B cell (primary cell): ENCODE measurements around the gene ZNF280C. TPM values are rescaled to one million over a fixed set of nuclear protein-coding genes. Genes with fewer than 3 reads are reported as not detected.

Experiments
- ATAC-seq: fragments of 200-7000 bp; cut with Tn5 transposase; one replicate; pipeline ENCODE4 v1.10.0; 2021; ENCODE audit warnings: low read depth, mild to moderate bottlenecking, moderate number of reproducible peaks, moderate library complexity
- CTCF ChIA-PET: fragments of 350-600 bp; sonication (Branson Sonifier 250); formaldehyde crosslinking; loops from one replicate; lab custom pipeline; 2021; ENCODE audit warnings: antibody characterized with exemption, inconsistent platforms; lab: Charles Lee
- POLR2A ChIA-PET: fragments of 350-600 bp; sonication (Branson Sonifier 250); formaldehyde crosslinking; loops from one replicate; lab custom pipeline; 2021; ENCODE audit warnings: antibody characterized with exemption; lab: Charles Lee
- DNase-seq: peaks from one replicate; pipeline ENCODE4 v3.0.0; 2013
- H2AFZ ChIP-seq: 2 replicates; pipeline ENCODE4 v1.6.1; 2012; ENCODE audit warnings: mild to moderate bottlenecking, low read depth, low read length; ENCODE audit not compliant: insufficient read depth, poor library complexity, severe bottlenecking
- H3K27ac ChIP-seq, 2 donors: 1 replicate in 1 of 2; 2 replicates in 1 of 2; pipeline ENCODE4 v1.5.1; 2012 to 2013; ENCODE audit warnings: low read length in 2 of 2, mild to moderate bottlenecking in 2 of 2, moderate library complexity in 1 of 2
- H3K27me3 ChIP-seq, 4 experiments: fragments of 200-600 bp in 1 of 4; sonication (generic) in 1 of 4; replicated peaks in 1 of 4; 1 replicate in 2 of 4; 2 replicates in 2 of 4; pipeline versions ENCODE4 v1.6.1 to v1.7.0; 2013 to 2016; ENCODE audit warnings: low read length in 3 of 4, mild to moderate bottlenecking in 2 of 4, mixed read lengths in 1 of 4, moderate library complexity in 1 of 4; ENCODE audit not compliant: insufficient read depth in 4 of 4, control insufficient read depth in 3 of 4; ENCODE audit errors: control extremely low read depth in 1 of 4
- H3K36me3 ChIP-seq, 2 experiments: replicated peaks in 1 of 2; 1 replicate in 1 of 2; 2 replicates in 1 of 2; pipeline versions ENCODE4 v1.6.1 to v1.7.1; 2013; ENCODE audit warnings: low read length in 1 of 2; ENCODE audit not compliant: insufficient read depth in 2 of 2, control insufficient read depth in 1 of 2; ENCODE audit errors: control extremely low read depth in 1 of 2, extremely low read depth in 1 of 2
- H3K4me1 ChIP-seq, 2 donors: fragments of 200-600 bp in 1 of 2; sonication (generic) in 1 of 2; 1 replicate in 1 of 2; 2 replicates in 1 of 2; pipeline versions ENCODE4 v1.5.1 to v1.6.1; 2013 to 2017; ENCODE audit warnings: low read length in 2 of 2; ENCODE audit not compliant: control insufficient read depth in 2 of 2, insufficient read depth in 2 of 2
- H3K4me2 ChIP-seq: replicated peaks from 2 replicates; pipeline ENCODE3; 2012; ENCODE audit warnings: mild to moderate bottlenecking, low read depth, low read length; ENCODE audit not compliant: poor library complexity, severe bottlenecking
- H3K4me3 ChIP-seq, 5 experiments: fragments of 200-600 bp in 1 of 5; sonication (generic) in 1 of 5; 1 replicate in 3 of 5; 2 replicates in 2 of 5; pipeline versions ENCODE4 v1.5.1 to v1.7.0; 2011 to 2016; ENCODE audit warnings: low read length in 4 of 5, mild to moderate bottlenecking in 4 of 5, low read depth in 2 of 5, control low read depth in 1 of 5, moderate library complexity in 1 of 5; ENCODE audit not compliant: insufficient read depth in 1 of 5; ENCODE audit errors: control extremely low read depth in 1 of 5, extremely low read depth in 1 of 5
- H3K79me2 ChIP-seq: fragments of 200-600 bp; sonication (generic); one replicate; pipeline ENCODE4 v1.6.0; 2016; ENCODE audit warnings: low read length; ENCODE audit not compliant: control insufficient read depth, insufficient read depth
- H3K9ac ChIP-seq: fragments of 200-600 bp; sonication (generic); 2 replicates; pipeline ENCODE4 v1.6.1; 2017; ENCODE audit warnings: mild to moderate bottlenecking, low read length, moderate library complexity
- H3K9me3 ChIP-seq, 3 donors: one replicate each; pipeline versions ENCODE4 v1.6.1 to v1.7.1; 2013; ENCODE audit warnings: low read length in 2 of 3; ENCODE audit not compliant: control insufficient read depth in 2 of 3, insufficient read depth in 1 of 3; ENCODE audit errors: control extremely low read depth in 1 of 3
- H4K20me1 ChIP-seq: 2 replicates; pipeline ENCODE4 v1.6.0; 2012; ENCODE audit warnings: mild to moderate bottlenecking, low read length; ENCODE audit not compliant: insufficient read depth, control insufficient read depth, poor library complexity, severe bottlenecking
- H3K27ac Mint-ChIP-seq: one replicate; pipeline ENCODE4 v1.8.0; 2021; ENCODE audit warnings: mixed read lengths
- H3K27me3 Mint-ChIP-seq: one replicate; pipeline ENCODE4 v1.8.0; 2021; ENCODE audit warnings: mixed read lengths
- H3K4me1 Mint-ChIP-seq: one replicate; pipeline ENCODE4 v1.8.0; 2021; ENCODE audit warnings: mixed read lengths
- H3K4me3 Mint-ChIP-seq: one replicate; pipeline ENCODE4 v1.8.0; 2021; ENCODE audit warnings: mixed read lengths
- H3K9me3 Mint-ChIP-seq: one replicate; pipeline ENCODE4 v1.8.0; 2022; ENCODE audit warnings: mixed read lengths; ENCODE audit not compliant: insufficient read depth
- CTCF ChIP-seq: fragments of 200-600 bp; IDR thresholded peaks from one replicate; pipeline ENCODE4 v1.8.0; 2022; ENCODE audit warnings: antibody characterized with exemption, mild to moderate bottlenecking
- EZH2 ChIP-seq: IDR thresholded peaks from 2 replicates; pipeline ENCODE4 v1.6.1; 2012; ENCODE audit warnings: borderline replicate concordance, low read depth, mild to moderate bottlenecking, moderate library complexity, low read length; ENCODE audit not compliant: insufficient read depth, poor library complexity, severe bottlenecking
- WGBS: methylation state at CpG from one replicate; pipeline ENCODE4 v1.1.5; 2013; ENCODE audit warnings: missing lambda C conversion rate; ENCODE audit not compliant: insufficient coverage; 5-methylcytosine and 5-hydroxymethylcytosine counted together
- intact Hi-C: fragments of 100-400 bp; cut with micrococcal nuclease; formaldehyde crosslinking; loops from one replicate; pipeline ENCODE4 v1.10.0; 2022
- polyA plus RNA-seq: library from polyadenylated mRNA; depleted of rRNA; stranded (reverse); fragments of >200 nt; gene quantifications from 2 replicates; pipeline ENCODE4 v1.2.3, GENCODE V29; 2012
- total RNA-seq, 2 donors: library from RNA; stranded (reverse); fragments of 120-200 nt in 1 of 2; gene quantifications; 1 replicate in 1 of 2; 2 replicates in 1 of 2; pipeline versions ENCODE4 v1.2.3 to v1.2.4, GENCODE V29; 2013 to 2022

Gene ZNF280C
- total and polyA plus RNA-seq, 2 donors (not counting 1 experiment from before 2014, with no cell fraction given): 2.3 to 7.0 TPM

GRCh38 chrX:130173190-130173895, 95.4 kb downstream of the ZNF280C start:
- peak; percentile 19 for DNase-seq
- TF ChIP-seq EZH2 (no peak), CTCF (no peak)
- intact Hi-C loops: loop anchor here (5.0 kb wide), 1 partner anchor 94 kb away; the partner anchor contains the start of gene ZNF280C
- no CpG with 5 or more reads among the region's 7 CpGs for WGBS
- Histone ChIP-seq H3K27me3 (no peaks in the 10 kb centered on the region), H3K36me3 (no peaks in the 10 kb centered on the region), H3K4me3 (peak overlapping the region in 3 of 5 experiments; percentile 64 to 74 (median 72)), H3K79me2 (peaks cover 6% of the 10 kb centered on the region), H4K20me1 (no peaks in the 10 kb centered on the region), H3K9ac (peak overlapping the region; percentile 70), H2AFZ (peak overlapping the region; percentile 52), H3K27ac (peak overlapping the region in 1 of 2 donors; percentile 66), H3K4me2 (peak overlapping the region; percentile 88), H3K9me3 (no peaks in the 10 kb centered on the region), H3K4me1 (peaks cover 37 to 62% of the 10 kb centered on the region in 2 donors)
- Mint-ChIP-seq H3K27me3 (no peaks in the 10 kb centered on the region), H3K9me3 (no peaks in the 10 kb centered on the region), H3K4me3 (peak overlapping the region; percentile 91), H3K4me1 (peaks cover 62% of the 10 kb centered on the region), H3K27ac (peak overlapping the region; percentile 86)
- CTCF ChIA-PET: interaction anchor here (1.0 to 3.4 kb wide), 3 partner anchors 13 to 92 kb away, joined by 3 to 17 read pairs (median 3); no protein-coding TSS in a partner anchor
- POLR2A ChIA-PET: no interaction called here
- no peak for ATAC-seq
